ENCODE measurements around the gene ACSL5.

GRCh38 chr10:112365014-112365432, 8.9 kb upstream of the ACSL5 start:
- TF ChIP-seq CTCF (conservative IDR thresholded peaks at IDR 0.05 in 1 of 2, IDR thresholded peaks at IDR 0.05 in 1 of 2; ENCODE audit: low read depth in 1 of 2, low read length in 2 of 2) (no peak), EZH2 (IDR thresholded peaks at IDR 0.05; ENCODE audit: low read length, missing control alignments) (no peak)
